Loucy (cell line): ENCODE results near the gene GSTA2.
"Not testable (repeated sequence)": the region's sequence is repeated elsewhere in the genome, so short reads cannot be mapped to it uniquely, and the experiment has no call there.

ENCODE experiments used
- H2AFZ ChIP-seq: fragments of 200-600 bp; sonication (generic); 2 replicates; pipeline ENCODE4 v1.6.0; 2016; ENCODE audit warnings: antibody characterized with exemption, mild to moderate bottlenecking, low read length, moderate library complexity
- H3F3A ChIP-seq: fragments of 200-600 bp; 2 replicates; pipeline ENCODE4 v1.6.0; 2016; ENCODE audit warnings: antibody characterized with exemption, low read depth, mild to moderate bottlenecking
- H3K27me3 ChIP-seq: fragments of 200-600 bp; sonication (generic); 2 replicates; pipeline ENCODE4 v1.6.1; 2014; ENCODE audit warnings: low read length, mild to moderate bottlenecking; ENCODE audit not compliant: insufficient read depth, poor library complexity, severe bottlenecking
- H3K36me3 ChIP-seq: fragments of 200-600 bp; sonication (generic); 2 replicates; pipeline ENCODE4 v1.6.1; 2016; ENCODE audit warnings: low read length; ENCODE audit not compliant: insufficient read depth
- H3K4me1 ChIP-seq: fragments of 200-600 bp; sonication (generic); 2 replicates; pipeline ENCODE4 v1.5.1; 2014; ENCODE audit warnings: low read length, mild to moderate bottlenecking; ENCODE audit not compliant: insufficient read depth, poor library complexity, severe bottlenecking
- H3K4me2 ChIP-seq: fragments of 200-600 bp; sonication (generic); 2 replicates; pipeline ENCODE4 v1.6.0; 2014; ENCODE audit warnings: antibody characterized with exemption, low read length, low read depth, mild to moderate bottlenecking; ENCODE audit not compliant: poor library complexity, severe bottlenecking
- H3K4me3 ChIP-seq: fragments of 200-600 bp; sonication (generic); 2 replicates; pipeline ENCODE4 v1.5.1; 2014; ENCODE audit warnings: low read length, mild to moderate bottlenecking, mixed read lengths; ENCODE audit not compliant: poor library complexity, severe bottlenecking
- H3K79me2 ChIP-seq: fragments of 200-600 bp; sonication (generic); 2 replicates; pipeline ENCODE4 v1.6.1; 2014; ENCODE audit warnings: low read length; ENCODE audit not compliant: insufficient read depth
- H3K9ac ChIP-seq: fragments of 200-600 bp; sonication (generic); 2 replicates; pipeline ENCODE4 v1.6.0; 2014; ENCODE audit warnings: mild to moderate bottlenecking, low read depth, low read length, moderate library complexity; ENCODE audit not compliant: poor library complexity, severe bottlenecking
- H3K9me2 ChIP-seq: fragments of 200-600 bp; sonication (generic); replicated peaks from 2 replicates; pipeline ENCODE4 v1.6.1; 2016; ENCODE audit warnings: low read depth, low read length, mixed read lengths
- H3K9me3 ChIP-seq: fragments of 200-600 bp; sonication (generic); 2 replicates; pipeline ENCODE4 v1.6.1; 2014; ENCODE audit warnings: mild to moderate bottlenecking, antibody characterized with exemption, low read length, low read depth; ENCODE audit not compliant: insufficient read depth
- H4K20me1 ChIP-seq: fragments of 200-600 bp; sonication (generic); 2 replicates; pipeline ENCODE4 v1.6.0; 2014; ENCODE audit warnings: antibody characterized with exemption, low read length, mild to moderate bottlenecking; ENCODE audit not compliant: insufficient read depth, poor library complexity, severe bottlenecking
- EZH2phosphoT487 ChIP-seq: fragments of 200-600 bp; IDR thresholded peaks from 2 replicates; pipeline ENCODE4 v1.6.1; 2018; ENCODE audit warnings: antibody characterized with exemption, mild to moderate bottlenecking, moderate library complexity, borderline replicate concordance
- TF ChIP-seq, protein P1 (sequence below): fragments of 200-600 bp; sonication (generic); conservative IDR thresholded peaks from 2 replicates; pipeline ENCODE4 v1.5.1; 2014; ENCODE audit warnings: mild to moderate bottlenecking, antibody characterized with exemption, low read length

GSTA2 gene

GRCh38 chr6:52767658-52768057 is 4.4 kb upstream of the GSTA2 start:
- H3K9me3 ChIP-seq, H3K4me1 ChIP-seq, H3F3A ChIP-seq, H3K79me2 ChIP-seq, H3K9ac ChIP-seq, H3K4me3 ChIP-seq, H2AFZ ChIP-seq, H3K36me3 ChIP-seq, H4K20me1 ChIP-seq, H3K27me3 ChIP-seq, H3K4me2 ChIP-seq, H3K9me2 ChIP-seq: not testable (repeated sequence)

GRCh38 chr6:52761673-52762491 is 1.4 kb downstream of the GSTA2 start:
- H3K9ac ChIP-seq, H3K79me2 ChIP-seq, H3K4me3 ChIP-seq, H4K20me1 ChIP-seq, H3K36me3 ChIP-seq, H3K4me1 ChIP-seq, H3K27me3 ChIP-seq, H3K4me2 ChIP-seq, H2AFZ ChIP-seq, H3K9me3 ChIP-seq, H3K9me2 ChIP-seq, H3F3A ChIP-seq: not testable (repeated sequence)

DNA sequence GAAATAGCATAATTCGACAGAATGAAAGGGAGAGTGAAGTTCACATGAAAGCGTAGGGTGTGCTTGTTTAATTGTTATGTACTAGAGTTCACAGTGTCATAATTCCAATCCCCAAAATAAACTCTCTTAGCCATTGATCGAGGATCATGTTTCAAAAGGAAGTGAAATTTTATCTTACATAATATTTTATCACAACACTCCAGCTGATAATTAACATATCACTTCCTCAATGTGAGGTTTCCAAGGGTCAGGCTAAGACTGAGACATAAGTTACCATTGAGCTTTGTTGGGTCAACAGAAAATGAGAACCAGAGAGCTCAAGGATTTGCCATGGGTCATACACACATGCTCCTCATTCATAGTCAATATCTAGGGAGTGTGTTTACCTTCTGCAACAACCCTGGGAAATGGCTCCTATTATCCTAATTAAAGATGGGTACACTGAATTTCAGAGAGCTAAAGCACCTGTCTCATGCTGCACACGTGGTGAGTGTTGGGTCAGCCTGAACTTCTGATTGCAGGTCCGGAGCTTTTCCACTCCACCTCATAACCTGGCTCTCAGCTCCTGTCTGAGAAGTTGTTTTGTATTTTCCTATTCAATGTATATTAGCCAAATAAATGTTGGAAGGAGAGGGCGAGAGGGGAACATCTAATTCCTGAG is 3.0 kb downstream of the GSTA2 start:
- Histone ChIP-seq H3K27me3 (no peaks in the 10 kb centered on the region), H3K4me3 (no peak overlapping the region), H4K20me1 (no peaks in the 10 kb centered on the region), H3K79me2 (no peaks in the 10 kb centered on the region), H3K4me1 (no peaks in the 10 kb centered on the region), H3K4me2 (no peak overlapping the region), H3F3A (no peaks in the 10 kb centered on the region), H3K9me2 (no peaks in the 10 kb centered on the region), H2AFZ (no peak overlapping the region), H3K9ac (no peak overlapping the region), H3K36me3 (no peaks in the 10 kb centered on the region), H3K9me3 (no peaks in the 10 kb centered on the region)
- TF ChIP-seq, protein P1, sequence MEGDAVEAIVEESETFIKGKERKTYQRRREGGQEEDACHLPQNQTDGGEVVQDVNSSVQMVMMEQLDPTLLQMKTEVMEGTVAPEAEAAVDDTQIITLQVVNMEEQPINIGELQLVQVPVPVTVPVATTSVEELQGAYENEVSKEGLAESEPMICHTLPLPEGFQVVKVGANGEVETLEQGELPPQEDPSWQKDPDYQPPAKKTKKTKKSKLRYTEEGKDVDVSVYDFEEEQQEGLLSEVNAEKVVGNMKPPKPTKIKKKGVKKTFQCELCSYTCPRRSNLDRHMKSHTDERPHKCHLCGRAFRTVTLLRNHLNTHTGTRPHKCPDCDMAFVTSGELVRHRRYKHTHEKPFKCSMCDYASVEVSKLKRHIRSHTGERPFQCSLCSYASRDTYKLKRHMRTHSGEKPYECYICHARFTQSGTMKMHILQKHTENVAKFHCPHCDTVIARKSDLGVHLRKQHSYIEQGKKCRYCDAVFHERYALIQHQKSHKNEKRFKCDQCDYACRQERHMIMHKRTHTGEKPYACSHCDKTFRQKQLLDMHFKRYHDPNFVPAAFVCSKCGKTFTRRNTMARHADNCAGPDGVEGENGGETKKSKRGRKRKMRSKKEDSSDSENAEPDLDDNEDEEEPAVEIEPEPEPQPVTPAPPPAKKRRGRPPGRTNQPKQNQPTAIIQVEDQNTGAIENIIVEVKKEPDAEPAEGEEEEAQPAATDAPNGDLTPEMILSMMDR, result no peak
- no peak for TF ChIP-seq EZH2phosphoT487

DNA sequence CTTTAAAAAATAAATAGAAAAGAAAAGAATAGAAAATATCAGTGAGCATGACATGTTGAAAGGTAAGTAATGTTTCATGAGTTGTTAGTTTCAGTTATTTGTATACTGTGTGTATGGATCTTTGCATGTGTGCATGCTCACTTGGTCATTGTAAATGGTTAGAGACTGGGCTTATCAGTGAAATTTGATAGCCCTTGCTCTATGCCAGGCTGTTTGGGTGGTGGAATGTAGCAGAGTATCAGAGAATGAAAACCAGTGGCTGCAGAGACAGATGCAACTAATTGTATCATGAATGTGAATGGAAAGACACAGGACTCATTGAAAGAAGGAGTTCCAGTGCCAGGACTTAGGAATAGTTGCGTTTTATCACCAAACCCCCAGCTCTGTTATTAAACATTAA is 4.2 kb downstream of the GSTA2 start:
- no peaks in the 10 kb centered on the region for H3K27me3 ChIP-seq
- no peaks in the 10 kb centered on the region for H3F3A ChIP-seq
- no peaks in the 10 kb centered on the region for H3K79me2 ChIP-seq
- H3K4me2 ChIP-seq, result no peak overlapping the region
- no peak overlapping the region for H2AFZ ChIP-seq
- H3K9me2 ChIP-seq, result no peaks in the 10 kb centered on the region
- H3K4me3 ChIP-seq, result no peak overlapping the region
- no peaks in the 10 kb centered on the region for H3K4me1 ChIP-seq
- no peaks in the 10 kb centered on the region for H4K20me1 ChIP-seq
- no peaks in the 10 kb centered on the region for H3K9me3 ChIP-seq
- H3K36me3 ChIP-seq, result no peaks in the 10 kb centered on the region
- H3K9ac ChIP-seq, result no peak overlapping the region
- TF ChIP-seq, protein P1, result no peak
- no peak for TF ChIP-seq EZH2phosphoT487

DNA sequence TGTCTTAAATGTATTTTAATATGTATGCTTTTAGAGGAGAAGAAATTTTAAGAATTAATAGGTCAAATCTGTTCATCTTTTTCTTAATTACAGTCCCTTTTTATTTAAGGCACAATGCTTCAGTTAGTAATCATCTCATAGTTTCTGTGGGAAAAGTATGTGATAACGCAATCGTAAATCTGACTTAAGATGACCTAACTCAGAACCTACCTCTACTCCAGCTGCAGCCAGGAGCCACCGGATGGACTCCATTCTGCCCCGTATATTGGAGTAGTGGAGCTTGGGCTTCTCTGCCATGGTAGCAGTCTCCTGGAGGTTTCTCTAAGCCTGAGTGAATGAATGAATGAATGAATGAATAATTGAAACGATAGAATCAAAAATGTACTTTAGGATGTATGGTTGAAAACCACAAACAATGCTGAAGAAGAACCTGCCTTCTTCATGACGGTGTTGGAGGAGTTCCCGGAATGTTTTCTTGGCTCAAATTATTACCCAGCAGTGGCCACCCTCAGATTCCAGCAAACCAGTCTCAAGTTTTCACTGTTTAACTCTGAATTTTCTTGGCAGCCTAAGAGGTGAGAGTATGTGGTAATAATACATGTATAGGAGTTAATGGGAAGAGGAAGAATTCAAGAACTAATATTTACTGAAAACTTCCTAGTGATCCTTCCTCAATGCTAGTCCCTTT is 5.5 kb downstream of the GSTA2 start:
- not testable (repeated sequence) for H3K9me2 ChIP-seq, H4K20me1 ChIP-seq, H3K4me3 ChIP-seq, H3K4me1 ChIP-seq, H3K36me3 ChIP-seq, H3K9me3 ChIP-seq, H3K9ac ChIP-seq, H3K27me3 ChIP-seq, H3K79me2 ChIP-seq, H3F3A ChIP-seq, H2AFZ ChIP-seq, H3K4me2 ChIP-seq
